D721Med (cell line): ENCODE results near the gene SYNGR4.

ENCODE experiments used
- DNase-seq: peaks from one replicate; pipeline ENCODE4 v3.0.0; 2011; ENCODE audit warnings: low spot score; ENCODE audit not compliant: insufficient read length
- FAIRE-seq: peaks from 2 replicates; lab custom pipeline; 2011; peaks lifted over from hg19 to GRCh38; lab: Jason Lieb, UNC
- CTCF ChIP-seq: IDR thresholded peaks from 2 replicates; pipeline ENCODE4 v1.5.1; 2012; ENCODE audit warnings: mild to moderate bottlenecking, control low read depth; ENCODE audit not compliant: insufficient read depth; ENCODE audit errors: missing control alignments

Gene SYNGR4

GRCh38 chr19:48342841-48343540 lies 21.2 kb upstream of the SYNGR4 start:
- DNase-seq (no peak), FAIRE-seq (no peak)
- TF ChIP-seq CTCF: no peak

GRCh38 chr19:48344892-48345291 lies 19.3 kb upstream of the SYNGR4 start:
- FAIRE-seq: no peak
- peak; percentile 53 for DNase-seq
- no peak for TF ChIP-seq CTCF

- no peak for TF ChIP-seq CTCF
- DNase-seq (no peak), FAIRE-seq (no peak)
Observed at GRCh38 chr19:48346191-48346590, 18.0 kb upstream of the SYNGR4 start.

GRCh38 chr19:48348045-48348444 lies 16.1 kb upstream of the SYNGR4 start:
- DNase-seq (no peak), FAIRE-seq (no peak)
- no peak for TF ChIP-seq CTCF

- DNase-seq (no peak), FAIRE-seq (no peak)
- TF ChIP-seq CTCF: no peak
Observed at GRCh38 chr19:48348737-48349136, 15.4 kb upstream of the SYNGR4 start.

GRCh38 chr19:48350856-48351255 lies 13.3 kb upstream of the SYNGR4 start:
- FAIRE-seq: no peak
- DNase-seq: no peak
- TF ChIP-seq CTCF: no peak

- peak; percentile 70 for TF ChIP-seq CTCF
- no peak for FAIRE-seq
- peak; percentile 81 for DNase-seq
Observed at GRCh38 chr19:48351341-48351752, 12.8 kb upstream of the SYNGR4 start.
